Chondrocyte (in vitro differentiated cells): ENCODE data around the gene TNIP1. TPM values are rescaled to one million over a fixed set of nuclear protein-coding genes. Genes with fewer than 3 reads are reported as not detected.
A peak's percentile ranks its signal among the peaks of the same experiment; 100 is the strongest.

ENCODE experiments used
- DNase-seq: peaks from one replicate; pipeline ENCODE4 v3.0.0; 2021; ENCODE audit warnings: mixed read lengths, low spot score
- H3K27ac Mint-ChIP-seq: one replicate; pipeline ENCODE4 v1.8.0; 2021; ENCODE audit warnings: mild to moderate bottlenecking, moderate library complexity, mixed read lengths; ENCODE audit not compliant: unreplicated experiment
- H3K27me3 Mint-ChIP-seq: 2 replicates; pipeline ENCODE4 v1.8.0; 2021; ENCODE audit warnings: low read depth, mixed read lengths
- H3K36me3 Mint-ChIP-seq: 2 replicates; pipeline ENCODE4 v1.8.0; 2021; ENCODE audit warnings: low read depth, mixed read lengths
- H3K4me1 Mint-ChIP-seq: 2 replicates; pipeline ENCODE4 v1.8.0; 2021; ENCODE audit warnings: low read depth, mild to moderate bottlenecking, mixed read lengths
- H3K4me3 Mint-ChIP-seq: one replicate; pipeline ENCODE4 v1.8.0; 2021; ENCODE audit warnings: mild to moderate bottlenecking, moderate library complexity, mixed read lengths; ENCODE audit not compliant: unreplicated experiment
- H3K9me3 Mint-ChIP-seq: 2 replicates; pipeline ENCODE4 v1.8.0; 2021; ENCODE audit warnings: low read depth, mixed read lengths
- total RNA-seq: library from RNA; stranded (reverse); gene quantifications from 3 replicates; pipeline ENCODE4 v1.2.1, GENCODE V29; 2021
- TF ChIP-seq, protein P1 (sequence below): fragments of 200-600 bp; sonication (generic); IDR thresholded peaks from 2 replicates; pipeline ENCODE4 v1.5.0; 2021; ENCODE audit warnings: antibody characterized with exemption, mild to moderate bottlenecking, moderate library complexity

The TNIP1 gene
- total RNA-seq, 1 donor from 2014 or later: 75.6 TPM

DNA sequence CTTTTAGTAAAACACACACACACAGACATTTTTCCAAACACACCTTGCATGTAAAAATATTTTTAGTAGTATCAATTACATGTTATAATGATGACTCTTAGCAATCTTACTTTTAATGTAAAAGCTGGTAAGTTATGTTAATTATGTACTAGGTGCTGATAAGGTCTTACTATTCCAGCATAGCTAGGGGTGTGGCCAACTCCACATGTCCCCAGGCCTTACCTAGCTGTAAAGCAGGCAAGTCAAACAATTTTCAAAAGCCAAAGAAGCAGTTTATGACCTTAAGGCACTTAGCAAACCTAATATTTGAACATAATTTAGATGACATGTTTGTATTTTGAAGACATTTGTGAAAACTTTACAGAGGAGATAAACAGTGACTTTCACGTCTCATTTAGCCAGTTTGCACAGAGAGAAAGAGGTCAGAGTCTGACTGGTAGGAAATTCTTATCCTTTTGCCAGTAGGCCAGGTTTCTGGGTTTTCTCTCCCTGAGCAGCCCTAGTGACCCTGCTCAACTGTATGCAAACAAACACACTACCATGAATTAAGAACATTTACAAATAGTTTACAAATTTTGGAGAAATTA lies 86.9 kb downstream of the TNIP1 start:
- DNase-seq: no peak

DNA sequence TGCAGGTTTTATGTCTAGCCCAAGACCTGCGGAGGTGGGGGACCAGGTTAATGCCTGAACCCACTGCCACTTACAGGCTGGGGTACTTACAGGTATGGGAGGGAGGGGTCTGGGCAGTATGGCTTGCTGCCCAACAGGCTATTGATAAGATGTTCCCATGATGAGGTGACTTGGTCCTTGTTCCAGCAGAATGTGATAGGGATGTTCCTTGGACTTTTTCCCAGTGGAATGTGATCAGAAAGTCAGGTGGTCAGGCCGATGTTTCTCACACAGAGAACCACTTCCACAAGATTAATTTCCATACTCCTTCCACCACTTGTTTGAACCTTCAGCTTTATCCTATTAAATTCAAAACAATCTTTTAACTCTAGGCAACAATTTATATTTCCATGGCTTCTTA lies 87.4 kb downstream of the TNIP1 start:
- H3K27me3 Mint-ChIP-seq: peaks cover 6% of the 10 kb centered on the region
- H3K27ac Mint-ChIP-seq: no peak overlapping the region
- H3K4me3 Mint-ChIP-seq: no peak overlapping the region
- DNase-seq: no peak
- H3K4me1 Mint-ChIP-seq: no peaks in the 10 kb centered on the region
- TF ChIP-seq, protein P1, sequence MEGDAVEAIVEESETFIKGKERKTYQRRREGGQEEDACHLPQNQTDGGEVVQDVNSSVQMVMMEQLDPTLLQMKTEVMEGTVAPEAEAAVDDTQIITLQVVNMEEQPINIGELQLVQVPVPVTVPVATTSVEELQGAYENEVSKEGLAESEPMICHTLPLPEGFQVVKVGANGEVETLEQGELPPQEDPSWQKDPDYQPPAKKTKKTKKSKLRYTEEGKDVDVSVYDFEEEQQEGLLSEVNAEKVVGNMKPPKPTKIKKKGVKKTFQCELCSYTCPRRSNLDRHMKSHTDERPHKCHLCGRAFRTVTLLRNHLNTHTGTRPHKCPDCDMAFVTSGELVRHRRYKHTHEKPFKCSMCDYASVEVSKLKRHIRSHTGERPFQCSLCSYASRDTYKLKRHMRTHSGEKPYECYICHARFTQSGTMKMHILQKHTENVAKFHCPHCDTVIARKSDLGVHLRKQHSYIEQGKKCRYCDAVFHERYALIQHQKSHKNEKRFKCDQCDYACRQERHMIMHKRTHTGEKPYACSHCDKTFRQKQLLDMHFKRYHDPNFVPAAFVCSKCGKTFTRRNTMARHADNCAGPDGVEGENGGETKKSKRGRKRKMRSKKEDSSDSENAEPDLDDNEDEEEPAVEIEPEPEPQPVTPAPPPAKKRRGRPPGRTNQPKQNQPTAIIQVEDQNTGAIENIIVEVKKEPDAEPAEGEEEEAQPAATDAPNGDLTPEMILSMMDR: no peak
- H3K36me3 Mint-ChIP-seq: peaks cover 5% of the 10 kb centered on the region
- H3K9me3 Mint-ChIP-seq: peaks cover 11% of the 10 kb centered on the region

More for the DNA sequence above, 86.9 kb downstream of the TNIP1 start:
- Mint-ChIP-seq H3K27me3 (peaks cover 6% of the 10 kb centered on the region), H3K9me3 (peaks cover 11% of the 10 kb centered on the region), H3K27ac (no peak overlapping the region), H3K4me3 (no peak overlapping the region), H3K4me1 (no peaks in the 10 kb centered on the region), H3K36me3 (peaks cover 5% of the 10 kb centered on the region)
- TF ChIP-seq, protein P1: no peak

DNA sequence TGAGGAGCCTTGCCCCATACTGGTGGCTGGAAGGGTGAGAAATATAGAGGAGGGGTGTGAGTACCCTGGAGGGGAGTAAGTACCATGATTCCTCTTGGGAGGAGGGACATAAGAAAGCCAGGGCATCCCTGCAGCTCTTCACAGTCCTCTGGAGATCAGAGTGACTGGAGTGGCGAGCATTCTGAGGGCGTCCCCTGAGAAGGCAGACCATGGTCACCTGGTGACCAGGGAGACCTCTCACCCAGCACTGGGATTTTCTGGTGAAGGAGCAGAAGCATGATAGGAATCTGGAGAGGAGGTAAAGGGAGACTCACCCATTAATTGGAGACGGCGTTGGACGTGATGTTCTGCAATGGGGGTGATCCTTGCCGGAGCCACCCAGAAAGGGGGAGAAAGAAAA lies 88.1 kb downstream of the TNIP1 start:
- no peak for DNase-seq

DNA sequence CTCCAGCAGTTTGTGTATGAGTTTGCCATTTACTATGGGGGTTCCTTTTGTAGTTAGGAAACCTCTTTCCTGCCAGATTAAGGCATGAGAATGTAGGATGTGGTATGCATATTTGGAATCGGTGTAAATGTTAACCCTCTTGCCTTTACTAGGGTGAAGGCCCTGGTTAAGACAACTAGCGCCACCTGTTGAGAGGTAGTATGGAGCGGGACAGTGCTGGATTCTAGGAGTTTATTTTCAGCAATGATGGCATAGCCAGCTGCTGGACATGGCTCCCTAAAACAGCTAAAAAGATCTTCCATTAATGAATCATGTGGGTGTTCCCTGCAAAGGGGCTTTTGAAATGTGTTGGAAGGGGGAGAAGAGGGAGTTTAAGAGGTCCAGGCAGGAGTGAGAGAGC lies 91.1 kb downstream of the TNIP1 start:
- H3K27ac Mint-ChIP-seq: no peak overlapping the region
- H3K27me3 Mint-ChIP-seq: peaks cover 6% of the 10 kb centered on the region
- H3K4me1 Mint-ChIP-seq: no peaks in the 10 kb centered on the region
- TF ChIP-seq, protein P1: peak; percentile 26
- peaks cover 13% of the 10 kb centered on the region for H3K9me3 Mint-ChIP-seq
- H3K36me3 Mint-ChIP-seq: peaks cover 5% of the 10 kb centered on the region
- H3K4me3 Mint-ChIP-seq: no peak overlapping the region
- no peak for DNase-seq

More for the DNA sequence above, 88.1 kb downstream of the TNIP1 start:
- Mint-ChIP-seq H3K27me3 (peaks cover 6% of the 10 kb centered on the region), H3K9me3 (peaks cover 11% of the 10 kb centered on the region), H3K4me1 (no peaks in the 10 kb centered on the region), H3K27ac (no peak overlapping the region), H3K36me3 (peaks cover 5% of the 10 kb centered on the region), H3K4me3 (no peak overlapping the region)
- TF ChIP-seq, protein P1: no peak

DNA sequence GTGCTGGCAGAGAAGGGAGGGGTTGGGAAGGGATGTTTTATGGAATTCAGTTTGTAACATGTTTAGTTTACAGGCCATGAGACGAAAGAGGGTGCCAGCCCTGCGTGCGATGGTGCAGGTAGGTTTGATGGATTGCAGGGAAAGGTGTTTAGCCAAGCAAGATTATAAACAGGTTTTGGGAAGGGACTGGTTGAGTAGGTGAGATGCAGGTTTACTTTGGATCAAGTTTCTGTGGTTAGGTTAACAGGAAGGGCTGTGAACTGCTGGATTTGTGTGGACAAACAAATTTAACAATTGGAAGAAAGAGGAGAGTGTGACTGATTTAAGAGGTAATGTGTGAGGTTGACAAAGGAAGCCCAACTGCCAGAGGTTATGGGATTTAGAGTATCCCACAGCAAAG lies 93.1 kb downstream of the TNIP1 start:
- Mint-ChIP-seq H3K9me3 (peaks cover 18% of the 10 kb centered on the region), H3K4me1 (no peaks in the 10 kb centered on the region), H3K27ac (no peak overlapping the region), H3K36me3 (peaks cover 3% of the 10 kb centered on the region), H3K27me3 (peaks cover 4% of the 10 kb centered on the region), H3K4me3 (no peak overlapping the region)
- TF ChIP-seq, protein P1: no peak
- no peak for DNase-seq

Other genes starting within 250 kb of the TNIP1 start
- not detected in 3 replicates for gene IRGM, start 234.5 kb downstream of the TNIP1 start, total RNA-seq
- 4.0 to 8.6 TPM (median 4.2 TPM) in 3 replicates for gene ZNF300, start 176.1 kb downstream of the TNIP1 start, total RNA-seq
- 1.5 to 5.3 TPM (median 4.9 TPM) in 3 replicates for gene GPX3, start 60.4 kb downstream of the TNIP1 start, total RNA-seq
- gene ANXA6, start 76.7 kb upstream of the TNIP1 start, total RNA-seq: 333 to 456 TPM (median 450 TPM) in 3 replicates
- 1.2 to 1.5 TPM (median 1.3 TPM) in 3 replicates for gene CCDC69, start 143.1 kb upstream of the TNIP1 start, total RNA-seq
- gene GM2A, start 172.2 kb upstream of the TNIP1 start, total RNA-seq: 21.4 to 29.1 TPM (median 21.7 TPM) in 3 replicates
- not detected in 3 replicates for gene SLC36A3, start 222.7 kb upstream of the TNIP1 start, total RNA-seq